Skeletal muscle tissue (tissue), 4 donors: Measurements from ENCODE around the gene BEND4. TPM values are rescaled to one million over a fixed set of nuclear protein-coding genes. Genes with fewer than 3 reads are reported as not detected.
"Not testable (repeated sequence)": the region's sequence is repeated elsewhere in the genome, so short reads cannot be mapped to it uniquely, and the experiment has no call there.

Experiments used
- H3K27ac ChIP-seq: one replicate; pipeline ENCODE4 v1.7.0; 2013; ENCODE audit warnings: mild to moderate bottlenecking, low read depth, low read length, inconsistent platforms
- H3K27me3 ChIP-seq, 3 donors: one replicate each; pipeline ENCODE4 v1.7.0; 2013; ENCODE audit warnings: low read length in 3 of 3; ENCODE audit not compliant: control insufficient read depth in 3 of 3, insufficient read depth in 3 of 3
- H3K36me3 ChIP-seq, 3 donors: one replicate each; pipeline ENCODE4 v1.7.0; 2013; ENCODE audit warnings: low read length in 3 of 3; ENCODE audit not compliant: control insufficient read depth in 3 of 3, insufficient read depth in 3 of 3
- H3K4me1 ChIP-seq, 3 donors: one replicate each; pipeline ENCODE4 v1.7.0; 2013; ENCODE audit warnings: low read length in 3 of 3, mild to moderate bottlenecking in 3 of 3; ENCODE audit not compliant: control insufficient read depth in 3 of 3, insufficient read depth in 3 of 3
- H3K4me3 ChIP-seq, 3 donors: one replicate each; pipeline ENCODE4 v1.7.0; 2013; ENCODE audit warnings: low read length in 3 of 3
- H3K9ac ChIP-seq, 3 donors: one replicate each; pipeline ENCODE4 v1.7.0; 2013; ENCODE audit warnings: low read length in 3 of 3, mild to moderate bottlenecking in 3 of 3, moderate library complexity in 2 of 3, low read depth in 1 of 3
- H3K9me3 ChIP-seq, 3 donors: one replicate each; pipeline ENCODE4 v1.7.0; 2013; ENCODE audit warnings: low read length in 3 of 3; ENCODE audit not compliant: control insufficient read depth in 3 of 3
- total RNA-seq: library from RNA; depleted of rRNA; stranded (reverse); fragments of >200 nt; gene quantifications from one replicate; pipeline ENCODE4 v1.2.3, GENCODE V29; 2014
- donor health status: Osteomylitis.

The BEND4 gene
- total RNA-seq = under 0.01 TPM

- Histone ChIP-seq H3K4me3 (peak within 1 kb of the TSS in 2 of 3 donors; percentile 14 to 45), H3K36me3 (no peaks in the 10 kb centered on the region), H3K27ac (no peak within 1 kb of the TSS), H3K4me1 (peaks cover 0 to 3% (median 0%) of the 10 kb centered on the region in 3 donors), H3K9me3 (no peaks in the 10 kb centered on the region), H3K9ac (no peak within 1 kb of the TSS), H3K27me3 (peaks cover 40 to 55% (median 42%) of the 10 kb centered on the region in 3 donors)
Measured at GRCh38 chr4:42152507-42153504, at the start of gene BEND4. Gene BEND4 (minus strand): TSS chr4:42152655. CDS start chr4:42152143, 512 bp downstream.

GRCh38 chr4:42197341-42197740 lies 44.9 kb upstream of the BEND4 start:
- H3K27ac ChIP-seq = no peak overlapping the region
- no peak overlapping the region for H3K9ac ChIP-seq

GRCh38 chr4:42172921-42173320 lies 20.5 kb upstream of the BEND4 start:
- Histone ChIP-seq H3K36me3 (no peaks in the 10 kb centered on the region), H3K4me1 (no peaks in the 10 kb centered on the region)

More at GRCh38 chr4:42197341-42197740, 44.9 kb upstream of the BEND4 start:
- no peaks in the 10 kb centered on the region for H3K36me3 ChIP-seq
- no peaks in the 10 kb centered on the region for H3K27me3 ChIP-seq
- H3K4me3 ChIP-seq = no peak overlapping the region
- no peaks in the 10 kb centered on the region for H3K4me1 ChIP-seq
- no peaks in the 10 kb centered on the region for H3K9me3 ChIP-seq

GRCh38 chr4:42172128-42172790 lies 19.8 kb upstream of the BEND4 start:
- Histone ChIP-seq H3K4me1 (no peaks in the 10 kb centered on the region), H3K9me3 (no peaks in the 10 kb centered on the region), H3K27me3 (no peaks in the 10 kb centered on the region), H3K27ac (no peak overlapping the region), H3K4me3 (no peak overlapping the region), H3K9ac (no peak overlapping the region), H3K36me3 (no peaks in the 10 kb centered on the region)

More at GRCh38 chr4:42172921-42173320, 20.5 kb upstream of the BEND4 start:
- Histone ChIP-seq H3K9ac (no peak overlapping the region), H3K4me3 (no peak overlapping the region), H3K27ac (no peak overlapping the region), H3K27me3 (no peaks in the 10 kb centered on the region), H3K9me3 (no peaks in the 10 kb centered on the region)

- no peaks in the 10 kb centered on the region for H3K36me3 ChIP-seq
- no peak overlapping the region for H3K4me3 ChIP-seq
- H3K9ac ChIP-seq = no peak overlapping the region
- H3K9me3 ChIP-seq = no peaks in the 10 kb centered on the region
- H3K27ac ChIP-seq = no peak overlapping the region
- H3K27me3 ChIP-seq = no peaks in the 10 kb centered on the region
- no peaks in the 10 kb centered on the region for H3K4me1 ChIP-seq
Measured at GRCh38 chr4:42167709-42168108, 15.3 kb upstream of the BEND4 start.

- H3K4me3 ChIP-seq, H3K27me3 ChIP-seq, H3K4me1 ChIP-seq, H3K27ac ChIP-seq, H3K9me3 ChIP-seq, H3K36me3 ChIP-seq, H3K9ac ChIP-seq: not testable (repeated sequence)
Measured at GRCh38 chr4:42166186-42166585, 13.7 kb upstream of the BEND4 start.

- Histone ChIP-seq H3K4me1 (no peaks in the 10 kb centered on the region), H3K27ac (no peak overlapping the region), H3K36me3 (no peaks in the 10 kb centered on the region), H3K9me3 (no peaks in the 10 kb centered on the region), H3K27me3 (peaks cover 0 to 5% (median 0%) of the 10 kb centered on the region in 3 donors), H3K4me3 (no peak overlapping the region), H3K9ac (no peak overlapping the region)
Measured at GRCh38 chr4:42159271-42160001, 7.0 kb upstream of the BEND4 start.

- H3K4me3 ChIP-seq = peak overlapping the region in 2 of 3 donors; percentile 14 to 45
- H3K27ac ChIP-seq = no peak overlapping the region
- no peak overlapping the region for H3K9ac ChIP-seq
- H3K27me3 ChIP-seq = peaks cover 40 to 55% (median 42%) of the 10 kb centered on the region in 3 donors
- no peaks in the 10 kb centered on the region for H3K36me3 ChIP-seq
- no peaks in the 10 kb centered on the region for H3K9me3 ChIP-seq
- H3K4me1 ChIP-seq = peaks cover 0 to 3% (median 0%) of the 10 kb centered on the region in 3 donors
Measured at GRCh38 chr4:42151568-42152506, 618 bp downstream of the BEND4 start.
